HK-2 (cell line): ENCODE data around the gene EIF3L.

Source experiments
- DNase-seq: peaks from one replicate; pipeline ENCODE4 v3.0.0-alpha.2; 2018; ENCODE audit not compliant: unreplicated experiment

The EIF3L gene

GRCh38 chr22:37926771-37927636 is 77.8 kb downstream of the EIF3L start:
- no peak for DNase-seq

GRCh38 chr22:37927637-37927936 is 78.4 kb downstream of the EIF3L start:
- DNase-seq, result no peak

DNA sequence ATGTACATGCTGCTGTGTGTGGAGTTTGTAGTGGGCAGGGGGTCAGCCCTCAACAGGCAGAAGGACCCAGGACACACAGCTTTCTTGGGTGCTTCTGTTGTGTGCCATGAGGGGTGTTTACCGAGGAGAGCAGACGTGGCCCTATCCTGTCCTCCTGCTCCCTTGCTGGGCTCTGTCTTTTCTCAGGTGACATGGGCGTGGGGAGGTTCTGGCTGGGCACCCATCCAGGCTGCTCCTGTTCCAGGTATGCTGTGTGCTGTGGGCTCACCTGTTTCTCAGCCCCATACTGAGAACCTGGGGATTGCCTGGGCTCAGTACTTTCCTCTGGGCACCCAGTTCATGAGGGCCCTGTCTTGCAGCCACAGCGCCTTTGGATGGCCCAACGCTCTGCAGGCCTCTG is 80.2 kb downstream of the EIF3L start:
- DNase-seq, result no peak

GRCh38 chr22:37930270-37930951 is 81.2 kb downstream of the EIF3L start:
- DNase-seq, result no peak

DNA sequence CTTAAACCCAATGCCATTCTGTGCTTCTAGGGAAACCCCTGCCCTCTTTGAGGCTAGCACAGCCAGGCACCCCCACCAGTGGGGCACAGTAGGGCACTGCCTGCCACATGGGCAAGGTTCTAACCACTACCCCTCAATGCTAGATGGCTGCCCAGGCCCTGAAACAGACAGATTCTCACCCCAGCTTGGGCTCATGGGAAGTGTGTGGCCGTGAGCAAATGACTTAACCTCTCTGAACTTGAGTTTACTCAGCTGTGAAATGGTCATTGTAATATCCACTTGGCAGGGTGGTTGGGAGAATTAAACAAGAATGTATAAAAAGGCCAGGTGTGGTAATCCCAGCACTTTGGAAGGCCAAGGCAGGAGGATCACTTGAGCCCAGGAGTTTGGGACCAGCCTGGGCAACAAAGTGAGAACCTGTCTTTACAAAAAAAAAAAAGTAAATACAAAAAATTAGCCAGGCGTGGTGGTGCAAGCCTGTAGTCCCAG is 81.8 kb downstream of the EIF3L start:
- DNase-seq, result no peak

DNA sequence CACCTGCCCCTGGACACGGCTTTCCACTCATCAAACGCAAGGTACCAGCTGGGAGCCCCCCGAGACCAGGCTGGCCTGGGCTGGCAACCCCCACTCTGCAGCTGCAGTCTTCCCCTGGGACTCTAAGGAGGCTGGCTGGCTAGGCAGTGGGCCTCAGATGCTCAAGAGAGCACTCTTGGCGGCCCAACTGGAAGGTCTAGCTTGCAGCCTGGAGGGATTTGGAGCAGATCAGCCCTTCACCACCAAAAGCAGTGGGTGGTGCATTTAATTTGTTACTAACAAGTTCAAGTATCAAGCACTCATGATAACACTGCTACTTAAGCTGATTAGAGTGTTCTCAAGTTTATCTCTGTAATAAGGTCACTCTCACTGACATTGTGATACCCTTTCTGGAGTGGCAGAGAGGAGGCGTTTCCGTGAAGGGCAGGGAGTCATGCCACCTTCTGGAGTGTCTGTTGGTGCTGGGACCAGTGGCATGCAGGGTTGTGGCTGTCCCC is 82.7 kb downstream of the EIF3L start:
- no peak for DNase-seq

DNA sequence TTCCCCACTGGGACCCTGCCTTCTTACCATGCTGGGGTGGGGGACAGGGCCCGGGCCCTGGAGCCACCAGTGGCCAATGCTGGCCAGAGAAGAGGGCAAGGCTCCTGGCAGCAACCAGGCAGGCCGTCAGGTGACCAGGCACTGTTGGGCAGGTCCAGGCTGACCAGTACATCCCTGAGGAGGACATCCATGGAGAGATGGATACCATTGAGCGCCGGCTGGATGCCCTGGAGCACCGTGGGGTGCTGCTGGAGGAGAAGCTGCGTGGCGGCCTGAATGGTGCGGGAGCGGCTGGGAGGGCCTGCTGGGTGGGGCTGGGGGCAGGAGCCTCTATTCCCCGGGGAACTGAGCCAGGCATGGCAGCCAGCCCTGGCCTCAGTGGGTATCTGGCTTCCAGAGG is 83.2 kb downstream of the EIF3L start:
- DNase-seq, result no peak

DNA sequence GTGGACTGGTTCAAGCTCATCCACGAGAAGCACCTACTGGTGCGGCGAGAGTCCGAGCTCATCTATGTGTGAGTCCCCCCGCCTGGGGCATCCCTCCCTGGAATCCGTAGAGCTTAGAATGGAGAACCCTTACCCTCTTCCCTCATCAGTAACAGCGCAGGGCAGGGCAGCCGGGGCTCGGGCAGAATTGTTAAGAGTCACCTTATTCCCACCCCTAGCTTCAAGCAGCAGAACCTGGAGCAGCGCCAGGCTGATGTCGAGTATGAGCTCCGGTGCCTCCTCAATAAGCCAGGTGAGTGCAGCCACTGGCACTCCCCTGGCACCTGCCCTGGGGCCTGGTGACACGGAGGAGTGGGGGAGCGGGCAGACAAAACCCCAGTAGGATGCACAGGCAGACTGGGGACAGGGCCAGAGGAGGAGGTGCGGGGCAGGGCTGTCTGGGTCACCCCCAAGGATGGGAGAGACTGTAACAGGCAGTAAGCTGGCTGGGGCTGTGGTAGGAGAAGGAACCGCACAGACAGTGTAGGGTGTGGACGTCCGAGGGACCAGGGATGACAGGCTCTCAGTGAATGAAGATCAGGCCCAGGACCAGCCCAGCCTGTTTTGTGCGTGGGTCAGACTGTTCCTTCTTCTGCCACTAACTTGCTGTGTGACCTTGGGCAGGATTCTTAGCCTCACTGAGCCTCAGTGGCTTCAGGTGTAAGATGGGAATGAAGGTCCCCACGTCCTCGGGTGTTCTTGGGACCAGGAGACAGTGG is 83.8 kb downstream of the EIF3L start:
- no peak for DNase-seq

DNA sequence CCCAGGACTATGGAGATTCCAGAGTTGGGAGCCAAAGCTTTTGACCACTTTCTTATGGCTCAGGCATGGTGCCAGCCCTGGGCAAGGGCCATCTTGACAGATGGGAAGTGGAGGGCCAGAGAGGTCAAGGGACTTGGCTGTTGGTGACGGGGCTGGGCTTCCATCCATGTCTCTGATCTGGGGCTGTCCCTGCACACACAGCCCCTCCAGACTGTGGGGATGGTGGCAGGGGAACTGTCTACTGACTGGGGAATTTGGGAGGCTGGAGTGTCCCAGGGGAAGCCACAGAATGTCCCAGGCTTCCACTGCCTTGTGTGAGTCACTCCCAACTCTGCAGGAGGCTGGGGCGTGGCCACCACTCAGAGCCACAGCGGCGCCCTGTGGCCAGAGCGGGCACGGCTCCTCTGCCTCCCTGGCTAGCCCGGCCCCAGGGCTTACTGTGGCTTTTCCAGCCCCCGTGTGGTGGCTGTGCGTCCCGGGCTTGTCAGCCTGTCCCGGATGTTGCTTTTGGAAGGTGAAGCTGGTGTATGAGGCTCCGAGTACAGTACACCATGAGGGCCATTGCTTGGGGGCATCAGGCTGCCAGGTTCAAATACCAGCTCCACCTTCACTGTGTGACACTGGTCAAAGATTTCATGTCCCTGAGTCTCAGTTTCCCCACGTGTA is 84.6 kb downstream of the EIF3L start:
- peak; percentile 90 for DNase-seq
